Measurements from ENCODE around the gene MYPOP. TPM values are rescaled to one million over a fixed set of nuclear protein-coding genes. Genes with fewer than 3 reads are reported as not detected.

The MYPOP gene
- total RNA-seq, 1 experiment from 2014 or later, result 9.0 TPM

- Histone ChIP-seq H2BK12ac (ENCODE audit: insufficient read length, low read depth, low read length) (no peak within 1 kb of the TSS), H3K4me2 (ENCODE audit: insufficient read depth, insufficient read length, low read length) (no peak within 1 kb of the TSS), H3K23ac (ENCODE audit: insufficient read length, low read depth, low read length) (no peak within 1 kb of the TSS), H3K79me2 (ENCODE audit: insufficient read depth, low read length) (no peaks in the 10 kb centered on the region), H3K9ac (ENCODE audit: extremely low read depth, insufficient read length, low read length) (no peak within 1 kb of the TSS), H2AK5ac (ENCODE audit: insufficient read length, low read length) (no peak within 1 kb of the TSS), H3K23me2 (ENCODE audit: insufficient read length, low read depth, low read length, poor library complexity, severe bottlenecking) (no peaks in the 10 kb centered on the region), H4K20me1 (ENCODE audit: control insufficient read depth, insufficient read depth, insufficient read length) (no peaks in the 10 kb centered on the region), H2BK20ac (ENCODE audit: low read depth, low read length, poor library complexity, severe bottlenecking) (no peak within 1 kb of the TSS), H4K5ac (ENCODE audit: insufficient read length, low read depth, low read length) (no peak within 1 kb of the TSS), H3K4ac (ENCODE audit: low read depth, low read length) (no peak within 1 kb of the TSS), H3K79me1 (ENCODE audit: insufficient read depth, low read depth, low read length, poor library complexity, severe bottlenecking) (no peaks in the 10 kb centered on the region), H3K27me3 (ENCODE audit: insufficient read depth, low read length) (no peaks in the 10 kb centered on the region), H2AFZ (ENCODE audit: low read length) (no peak within 1 kb of the TSS), H4K8ac (replicated peaks; ENCODE audit: insufficient read length, low read depth, low read length) (no peak within 1 kb of the TSS), H3K14ac (ENCODE audit: insufficient read depth, low read length) (no peak within 1 kb of the TSS), H4K91ac (ENCODE audit: insufficient read length, low read depth, low read length) (no peak within 1 kb of the TSS), H3K27ac (ENCODE audit: insufficient read length, low read depth, low read length) (no peak within 1 kb of the TSS), H3K18ac (ENCODE audit: insufficient read length, low read depth, low read length) (no peak within 1 kb of the TSS), H3K56ac (ENCODE audit: insufficient read length, low read depth, low read length) (no peak within 1 kb of the TSS), H2BK120ac (ENCODE audit: low read depth, low read length, poor library complexity, severe bottlenecking) (no peak within 1 kb of the TSS), H3T11ph (ENCODE audit: low read length) (no peak within 1 kb of the TSS), H3K9me3 (ENCODE audit: control insufficient read depth, low read depth, low read length) (no peaks in the 10 kb centered on the region), H2BK5ac (ENCODE audit: insufficient read length, low read length) (no peak within 1 kb of the TSS), H2BK15ac (ENCODE audit: low read depth, low read length) (no peak within 1 kb of the TSS), H3K4me1 (ENCODE audit: insufficient read depth, low read length) (no peaks in the 10 kb centered on the region; the same call in 1 of the 2 replicates)
- H3K4me1 Mint-ChIP-seq, result peaks cover 0 to 5% of the 10 kb centered on the region in 2 experiments; a peak in 2 of 4 replicates
- WGBS (ENCODE audit: extremely low coverage, insufficient read length, low lambda C conversion rate), result no CpG with 5 or more reads among the region's 44 CpGs
- H3K27me3 Mint-ChIP-seq (ENCODE audit: low read depth), result peaks cover 12% of the 10 kb centered on the region
- no peak within 1 kb of the TSS for H3K27ac Mint-ChIP-seq
- no peaks in the 10 kb centered on the region for H3K36me3 Mint-ChIP-seq (ENCODE audit: insufficient read depth in 1 of 3, low read depth in 3 of 3)
- peak; percentile 86 for TF ChIP-seq CTCF (conservative IDR thresholded peaks at IDR 0.05)
- H3K9me3 Mint-ChIP-seq, result no peaks in the 10 kb centered on the region
- no peak within 1 kb of the TSS for H3K4me3 Mint-ChIP-seq
- DNase-seq, result peak; percentile 94
These were observed 11.7 kb upstream of the MYPOP start, which contains the start of gene NANOS2 for GRCh38 chr19:45913874-45914830. NANOS2 (minus strand) TSS chr19:45914778; CDS start chr19:45914693, 85 bp downstream.
